ENCODE measurements around the gene DLG4.

Gene DLG4

GRCh38 chr17:7183433-7184090 is 36.1 kb downstream of the DLG4 start:
- TF ChIP-seq TAF1 (IDR thresholded peaks at IDR 0.05; ENCODE audit: low read depth) (no peak), MAX (IDR thresholded peaks at IDR 0.05) (no peak), CEBPB (IDR thresholded peaks at IDR 0.05) (no peak)

- no peak for TF ChIP-seq CREB1 (IDR thresholded peaks at IDR 0.05; ENCODE audit: low read depth)
- TF ChIP-seq ZBTB7A (IDR thresholded peaks at IDR 0.05; ENCODE audit: low read depth), result no peak
- no peak for TF ChIP-seq YY1 (IDR thresholded peaks at IDR 0.05; ENCODE audit: low read depth)
- no peak for TF ChIP-seq REST (IDR thresholded peaks at IDR 0.05; ENCODE audit: low read depth)
- TF ChIP-seq TAF1 (IDR thresholded peaks at IDR 0.05; ENCODE audit: low read depth), result no peak
- no peak for TF ChIP-seq USF1 (IDR thresholded peaks at IDR 0.05)
- no peak for TF ChIP-seq RAD21 (IDR thresholded peaks at IDR 0.05; ENCODE audit: low read depth)
- no peak for TF ChIP-seq CEBPB (IDR thresholded peaks at IDR 0.05)
- TF ChIP-seq FOXM1 (IDR thresholded peaks at IDR 0.05; ENCODE audit: borderline replicate concordance, low read depth), result no peak
- no peak for TF ChIP-seq TCF12 (IDR thresholded peaks at IDR 0.05; ENCODE audit: low read depth)
- TF ChIP-seq TEAD4 (IDR thresholded peaks at IDR 0.05), result no peak
Observed at GRCh38 chr17:7179317-7180254, 40.0 kb downstream of the DLG4 start, which contains the start of gene ASGR1. TSS of gene ASGR1 (minus strand) at chr17:7179370. CDS start at chr17:7178563, 807 bp downstream.

- no peak for TF ChIP-seq USF1 (IDR thresholded peaks at IDR 0.05)
- TF ChIP-seq TAF1 (IDR thresholded peaks at IDR 0.05; ENCODE audit: low read depth), result no peak
- TF ChIP-seq NFIC (IDR thresholded peaks at IDR 0.05), result no peak
- TF ChIP-seq REST (IDR thresholded peaks at IDR 0.05; ENCODE audit: low read depth), result no peak
- TF ChIP-seq EGR1 (IDR thresholded peaks at IDR 0.05), result no peak
- no peak for TF ChIP-seq EP300 (IDR thresholded peaks at IDR 0.05; ENCODE audit: borderline replicate concordance)
- TF ChIP-seq CEBPB (IDR thresholded peaks at IDR 0.05), result no peak
- TF ChIP-seq RAD21 (IDR thresholded peaks at IDR 0.05; ENCODE audit: low read depth), result no peak
- no peak for TF ChIP-seq CREB1 (IDR thresholded peaks at IDR 0.05; ENCODE audit: low read depth)
- no peak for TF ChIP-seq MAX (IDR thresholded peaks at IDR 0.05)
- no peak for TF ChIP-seq YY1 (IDR thresholded peaks at IDR 0.05; ENCODE audit: low read depth)
- TF ChIP-seq FOXM1 (IDR thresholded peaks at IDR 0.05; ENCODE audit: borderline replicate concordance, low read depth), result no peak
- no peak for TF ChIP-seq ZBTB7A (IDR thresholded peaks at IDR 0.05; ENCODE audit: low read depth)
Observed at GRCh38 chr17:7178973-7179316, 40.7 kb downstream of the DLG4 start.

GRCh38 chr17:7177954-7178477 is 41.6 kb downstream of the DLG4 start:
- no peak for TF ChIP-seq TCF12 (IDR thresholded peaks at IDR 0.05; ENCODE audit: low read depth)
- no peak for TF ChIP-seq NFIC (IDR thresholded peaks at IDR 0.05)
- TF ChIP-seq ZBTB7A (IDR thresholded peaks at IDR 0.05; ENCODE audit: low read depth), result peak; percentile 74
- peak; percentile 47; the same call in 1 of the 2 replicates for TF ChIP-seq EGR1 (IDR thresholded peaks at IDR 0.05)
- TF ChIP-seq RAD21 (IDR thresholded peaks at IDR 0.05; ENCODE audit: low read depth), result no peak
- TF ChIP-seq CREB1 (IDR thresholded peaks at IDR 0.05; ENCODE audit: low read depth), result peak; percentile 77
- TF ChIP-seq REST (IDR thresholded peaks at IDR 0.05; ENCODE audit: low read depth), result no peak
- TF ChIP-seq USF1 (IDR thresholded peaks at IDR 0.05), result no peak
- no peak for TF ChIP-seq TEAD4 (IDR thresholded peaks at IDR 0.05)
- no peak for TF ChIP-seq TAF1 (IDR thresholded peaks at IDR 0.05; ENCODE audit: low read depth)
- TF ChIP-seq CEBPB (IDR thresholded peaks at IDR 0.05), result no peak
- TF ChIP-seq YY1 (IDR thresholded peaks at IDR 0.05; ENCODE audit: low read depth), result no peak
- TF ChIP-seq EP300 (IDR thresholded peaks at IDR 0.05; ENCODE audit: borderline replicate concordance), result no peak
- TF ChIP-seq FOXM1 (IDR thresholded peaks at IDR 0.05; ENCODE audit: borderline replicate concordance, low read depth), result no peak
- no peak; the same call in 1 of the 2 replicates for TF ChIP-seq MAX (IDR thresholded peaks at IDR 0.05)

All from Ishikawa (cell line).